ENCODE data around the gene ZDHHC20.

DNA sequence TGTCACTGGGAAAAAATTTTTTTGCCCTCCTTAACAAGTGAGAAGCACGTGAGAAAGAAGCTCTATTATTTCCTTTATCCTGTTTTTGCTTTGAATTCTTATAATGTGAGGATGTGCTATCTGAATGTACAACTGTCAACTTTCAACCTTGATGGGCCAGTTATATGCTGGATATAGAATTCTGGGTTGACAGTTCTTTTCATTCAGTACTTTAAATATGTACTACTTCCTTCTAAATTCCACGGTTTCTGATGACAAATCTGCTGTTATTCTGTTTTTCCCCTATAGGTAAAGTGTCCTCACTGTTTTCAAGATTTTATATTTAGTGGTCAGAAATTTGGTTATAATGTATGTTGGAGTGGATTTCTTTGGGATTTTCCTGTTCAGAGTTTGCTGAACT lies 29.9 kb downstream of the ZDHHC20 start:
- TF ChIP-seq POLR2A (IDR thresholded peaks at IDR 0.05; ENCODE audit: low read depth, low read length) (no peak), TAF1 (IDR thresholded peaks at IDR 0.05; ENCODE audit: low read depth, low read length) (no peak)

Data from GM12891 (cell line).